Stimulated activated CD8-positive, alpha-beta memory T cell treated with anti-CD3 and anti-CD28 coated beads, Interleukin-12 subunit alpha, Interleukin-12 subunit beta, amount 100 ng/mL, for 24 hours (primary cell): ENCODE measurements around the gene SETX.

Experiments
- DNase-seq: peaks from one replicate; pipeline ENCODE4 v3.0.0-alpha.2; 2020; ENCODE audit errors: extremely low read depth

SETX gene

GRCh38 chr9:132239999-132240840 lies 114.6 kb downstream of the SETX start:
- DNase-seq = no peak

- DNase-seq = no peak
Observed at GRCh38 chr9:132239518-132239917, 115.3 kb downstream of the SETX start.

GRCh38 chr9:132238992-132239391 lies 115.8 kb downstream of the SETX start:
- no peak for DNase-seq

GRCh38 chr9:132238026-132238972 lies 116.5 kb downstream of the SETX start:
- no peak for DNase-seq

GRCh38 chr9:132237481-132237880 lies 117.3 kb downstream of the SETX start:
- no peak for DNase-seq

GRCh38 chr9:132236662-132237311 lies 118.0 kb downstream of the SETX start:
- no peak for DNase-seq

GRCh38 chr9:132235894-132236661 lies 118.7 kb downstream of the SETX start:
- DNase-seq = peak; percentile 45

GRCh38 chr9:132235125-132235524 lies 119.7 kb downstream of the SETX start:
- DNase-seq = no peak

GRCh38 chr9:132234535-132234934 lies 120.3 kb downstream of the SETX start:
- no peak for DNase-seq

GRCh38 chr9:132233138-132233537 lies 121.6 kb downstream of the SETX start:
- no peak for DNase-seq

GRCh38 chr9:132232522-132232921 lies 122.3 kb downstream of the SETX start:
- no peak for DNase-seq

GRCh38 chr9:132231019-132231701 lies 123.6 kb downstream of the SETX start:
- DNase-seq = no peak

GRCh38 chr9:132230605-132231004 lies 124.2 kb downstream of the SETX start:
- no peak for DNase-seq

- no peak for DNase-seq
Observed at GRCh38 chr9:132228062-132228461, 126.7 kb downstream of the SETX start.

GRCh38 chr9:132226571-132227430 lies 128.0 kb downstream of the SETX start:
- no peak for DNase-seq

GRCh38 chr9:132224645-132225044 lies 130.1 kb downstream of the SETX start:
- DNase-seq = no peak

- DNase-seq = no peak
Observed at GRCh38 chr9:132221941-132222340, 132.8 kb downstream of the SETX start.

GRCh38 chr9:132218208-132218607 lies 136.6 kb downstream of the SETX start:
- DNase-seq = no peak

- no peak for DNase-seq
Observed at GRCh38 chr9:132216861-132217619, 137.7 kb downstream of the SETX start.
